ENCODE data around the gene DMRTA1. TPM values are rescaled to one million over a fixed set of nuclear protein-coding genes. Genes with fewer than 3 reads are reported as not detected.

The DMRTA1 gene
- total RNA-seq, 3 donors from 2014 or later: 0.66 to 12.2 (median 1.6) TPM

DNA sequence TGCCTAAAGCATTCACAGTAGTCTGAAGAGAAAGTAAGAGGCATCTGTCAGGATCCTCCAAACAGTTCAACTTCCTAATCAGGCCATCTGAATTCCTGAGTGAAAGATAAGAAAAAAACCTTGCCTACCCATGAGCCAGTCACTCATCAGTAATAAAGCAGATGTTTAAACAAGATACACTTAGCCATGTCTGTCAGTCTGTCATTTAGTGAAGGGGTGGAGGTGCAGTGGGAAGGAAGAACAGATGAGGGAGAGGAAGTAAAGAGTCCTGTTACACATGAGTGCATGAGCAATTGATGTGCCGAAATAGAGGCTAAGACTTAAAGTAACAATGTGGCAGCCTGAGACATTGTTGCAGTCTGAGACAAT, 29.9 kb upstream of the DMRTA1 start:
- no peaks in the 10 kb centered on the region for H3K4me1 ChIP-seq
- no peak overlapping the region for H3K27ac ChIP-seq
- no peak for DNase-seq (ENCODE audit: low spot score in 2 of 2)
- intact Hi-C loops (cut with DNase I; ENCODE audit: low total_unique reads): no loop called here
- no peaks in the 10 kb centered on the region for H3K36me3 ChIP-seq
- no peak overlapping the region for H3K4me3 ChIP-seq
- no peaks in the 10 kb centered on the region for H3K9me3 ChIP-seq
- no peak for TF ChIP-seq POLR2AphosphoS5 (IDR thresholded peaks at IDR 0.05)
- TF ChIP-seq, protein P1, sequence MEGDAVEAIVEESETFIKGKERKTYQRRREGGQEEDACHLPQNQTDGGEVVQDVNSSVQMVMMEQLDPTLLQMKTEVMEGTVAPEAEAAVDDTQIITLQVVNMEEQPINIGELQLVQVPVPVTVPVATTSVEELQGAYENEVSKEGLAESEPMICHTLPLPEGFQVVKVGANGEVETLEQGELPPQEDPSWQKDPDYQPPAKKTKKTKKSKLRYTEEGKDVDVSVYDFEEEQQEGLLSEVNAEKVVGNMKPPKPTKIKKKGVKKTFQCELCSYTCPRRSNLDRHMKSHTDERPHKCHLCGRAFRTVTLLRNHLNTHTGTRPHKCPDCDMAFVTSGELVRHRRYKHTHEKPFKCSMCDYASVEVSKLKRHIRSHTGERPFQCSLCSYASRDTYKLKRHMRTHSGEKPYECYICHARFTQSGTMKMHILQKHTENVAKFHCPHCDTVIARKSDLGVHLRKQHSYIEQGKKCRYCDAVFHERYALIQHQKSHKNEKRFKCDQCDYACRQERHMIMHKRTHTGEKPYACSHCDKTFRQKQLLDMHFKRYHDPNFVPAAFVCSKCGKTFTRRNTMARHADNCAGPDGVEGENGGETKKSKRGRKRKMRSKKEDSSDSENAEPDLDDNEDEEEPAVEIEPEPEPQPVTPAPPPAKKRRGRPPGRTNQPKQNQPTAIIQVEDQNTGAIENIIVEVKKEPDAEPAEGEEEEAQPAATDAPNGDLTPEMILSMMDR (IDR thresholded peaks at IDR 0.05): no peak
- no peak for TF ChIP-seq POLR2A (IDR thresholded peaks at IDR 0.05)
- H3K27me3 ChIP-seq: no peaks in the 10 kb centered on the region

DNA sequence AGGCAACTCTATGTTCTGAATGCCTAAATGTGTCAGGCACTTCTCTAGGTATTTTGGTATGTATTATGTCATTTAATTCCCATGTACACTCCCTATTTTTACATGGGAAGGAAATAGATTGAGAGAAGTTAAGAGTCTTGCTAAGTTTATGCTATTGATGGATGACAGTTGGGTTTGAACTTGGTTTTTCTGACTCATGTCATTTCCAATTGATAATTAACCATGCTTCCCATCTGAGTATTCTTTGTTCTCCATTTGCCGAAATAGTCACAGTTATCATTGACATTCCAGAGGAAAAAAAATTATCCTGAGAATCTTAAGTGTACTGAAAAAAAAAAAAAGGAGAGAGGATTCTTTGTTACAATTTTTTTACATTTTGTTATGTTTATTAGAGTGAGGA, 23.1 kb upstream of the DMRTA1 start:
- no peak overlapping the region for H3K4me3 ChIP-seq
- TF ChIP-seq POLR2A (IDR thresholded peaks at IDR 0.05) (no peak), POLR2AphosphoS5 (IDR thresholded peaks at IDR 0.05) (no peak)
- TF ChIP-seq, protein P1 (IDR thresholded peaks at IDR 0.05): no peak
- DNase-seq (ENCODE audit: low spot score in 2 of 2): no peak
- H3K27me3 ChIP-seq: no peaks in the 10 kb centered on the region
- no peak overlapping the region for H3K27ac ChIP-seq
- H3K4me1 ChIP-seq: no peaks in the 10 kb centered on the region
- H3K9me3 ChIP-seq: no peaks in the 10 kb centered on the region
- intact Hi-C loops (cut with DNase I; ENCODE audit: low total_unique reads): no loop called here
- no peaks in the 10 kb centered on the region for H3K36me3 ChIP-seq

DNA sequence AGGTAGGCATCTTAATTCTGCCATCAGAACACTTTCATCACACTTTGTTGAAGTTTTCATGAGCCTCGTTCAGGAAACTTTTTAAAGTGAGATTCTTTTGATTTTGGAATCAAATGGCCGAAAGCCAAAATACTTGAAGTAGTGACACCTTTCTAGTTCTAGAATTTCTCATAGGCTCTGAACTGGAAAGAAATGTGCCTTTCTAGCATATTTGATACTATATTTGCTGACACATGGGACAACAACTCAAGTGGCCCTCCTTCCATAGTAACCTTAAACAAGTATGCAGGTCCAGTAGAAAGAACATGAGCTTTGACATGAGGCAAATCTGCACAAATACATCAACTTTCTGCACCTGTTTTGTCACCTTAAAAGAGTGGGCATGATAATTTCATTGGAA, 22.0 kb upstream of the DMRTA1 start:
- TF ChIP-seq POLR2AphosphoS5 (IDR thresholded peaks at IDR 0.05) (no peak), POLR2A (IDR thresholded peaks at IDR 0.05) (no peak)
- TF ChIP-seq, protein P1 (IDR thresholded peaks at IDR 0.05): no peak
- H3K27ac ChIP-seq: no peak overlapping the region
- H3K4me1 ChIP-seq: no peaks in the 10 kb centered on the region
- H3K4me3 ChIP-seq: no peak overlapping the region
- intact Hi-C loops (cut with DNase I; ENCODE audit: low total_unique reads): no loop called here
- H3K27me3 ChIP-seq: no peaks in the 10 kb centered on the region
- no peak for DNase-seq (ENCODE audit: low spot score in 2 of 2)
- no peaks in the 10 kb centered on the region for H3K36me3 ChIP-seq
- H3K9me3 ChIP-seq: no peaks in the 10 kb centered on the region

DNA sequence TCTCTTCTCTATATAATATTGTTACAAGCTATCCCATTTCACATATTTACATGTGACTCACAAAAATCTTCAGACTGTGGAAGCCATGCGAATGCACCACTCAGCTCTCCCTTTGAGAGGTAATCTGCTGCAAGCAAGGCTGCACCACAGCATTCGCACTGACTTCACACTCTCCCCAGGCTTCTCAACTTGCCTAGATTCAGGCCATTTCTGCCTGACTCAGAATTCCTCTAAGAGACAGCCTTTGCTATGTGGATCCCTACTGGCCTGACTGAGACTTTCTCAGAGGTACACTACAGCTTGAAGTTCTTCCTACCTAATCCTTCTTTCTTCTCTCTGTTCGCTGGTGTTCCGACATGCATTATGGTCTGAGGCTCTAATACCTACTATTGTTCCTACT, 21.1 kb upstream of the DMRTA1 start:
- DNase-seq (ENCODE audit: low spot score in 2 of 2): no peak
- Histone ChIP-seq H3K4me3 (no peak overlapping the region), H3K27me3 (no peaks in the 10 kb centered on the region), H3K4me1 (no peaks in the 10 kb centered on the region), H3K36me3 (no peaks in the 10 kb centered on the region), H3K27ac (no peak overlapping the region), H3K9me3 (no peaks in the 10 kb centered on the region)
- intact Hi-C loops (cut with DNase I; ENCODE audit: low total_unique reads): no loop called here
- TF ChIP-seq POLR2AphosphoS5 (IDR thresholded peaks at IDR 0.05) (no peak), POLR2A (IDR thresholded peaks at IDR 0.05) (no peak)
- TF ChIP-seq, protein P1 (IDR thresholded peaks at IDR 0.05): no peak

DNA sequence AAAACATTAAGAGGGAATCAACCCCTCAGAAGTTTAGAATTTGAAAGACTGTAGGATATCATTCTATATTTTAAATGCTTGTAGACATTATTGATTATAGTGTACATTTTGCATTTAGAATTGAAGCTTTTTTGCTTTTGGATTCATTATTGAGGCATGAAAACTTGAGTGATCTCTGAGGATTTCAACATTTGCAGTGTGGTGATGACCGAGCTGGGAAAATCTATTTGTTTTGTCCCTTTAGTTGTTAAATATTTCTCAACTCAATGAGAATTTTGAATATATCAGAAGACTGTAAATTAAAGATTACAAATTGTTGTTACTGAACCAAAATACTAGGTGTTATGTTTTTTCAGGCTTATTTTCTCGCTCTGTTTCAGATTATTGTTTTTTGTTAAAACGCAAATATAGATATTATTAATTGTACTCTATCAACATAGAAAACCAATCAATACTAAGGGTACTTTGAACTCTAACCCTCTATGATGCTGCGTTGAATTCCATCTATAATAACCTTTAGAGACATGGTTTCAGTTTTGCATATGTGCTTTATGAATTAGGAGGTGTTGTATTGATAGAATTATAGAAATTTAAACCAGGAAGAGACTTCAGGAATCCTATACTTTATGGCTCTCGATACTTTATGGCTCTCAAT, 19.3 kb upstream of the DMRTA1 start:
- no peak for TF ChIP-seq POLR2A (IDR thresholded peaks at IDR 0.05)
- TF ChIP-seq POLR2AphosphoS5 (IDR thresholded peaks at IDR 0.05): no peak
- TF ChIP-seq, protein P1 (IDR thresholded peaks at IDR 0.05): no peak
- Histone ChIP-seq H3K9me3 (no peaks in the 10 kb centered on the region), H3K4me1 (no peaks in the 10 kb centered on the region), H3K4me3 (no peak overlapping the region), H3K27ac (no peak overlapping the region), H3K36me3 (no peaks in the 10 kb centered on the region), H3K27me3 (no peaks in the 10 kb centered on the region)
- DNase-seq (ENCODE audit: low spot score in 2 of 2): no peak
- intact Hi-C loops (cut with DNase I; ENCODE audit: low total_unique reads): no loop called here
